GM12891 (cell line): ENCODE results near the gene MED28.

Experiments used
- POLR2A ChIP-seq: IDR thresholded peaks from 2 replicates; pipeline ENCODE4 v1.6.1; 2011; ENCODE audit warnings: low read depth, low read length, control low read depth
- POLR2AphosphoS5 ChIP-seq: IDR thresholded peaks from 2 replicates; pipeline ENCODE4 v1.6.1; 2011; ENCODE audit warnings: low read depth, low read length, control low read depth
- SPI1 ChIP-seq: IDR thresholded peaks from 2 replicates; pipeline ENCODE4 v1.6.1; 2011; ENCODE audit warnings: low read depth, low read length, control low read depth
- TAF1 ChIP-seq: IDR thresholded peaks from 2 replicates; pipeline ENCODE4 v1.6.1; 2011; ENCODE audit warnings: low read depth, low read length, control low read depth

DNA sequence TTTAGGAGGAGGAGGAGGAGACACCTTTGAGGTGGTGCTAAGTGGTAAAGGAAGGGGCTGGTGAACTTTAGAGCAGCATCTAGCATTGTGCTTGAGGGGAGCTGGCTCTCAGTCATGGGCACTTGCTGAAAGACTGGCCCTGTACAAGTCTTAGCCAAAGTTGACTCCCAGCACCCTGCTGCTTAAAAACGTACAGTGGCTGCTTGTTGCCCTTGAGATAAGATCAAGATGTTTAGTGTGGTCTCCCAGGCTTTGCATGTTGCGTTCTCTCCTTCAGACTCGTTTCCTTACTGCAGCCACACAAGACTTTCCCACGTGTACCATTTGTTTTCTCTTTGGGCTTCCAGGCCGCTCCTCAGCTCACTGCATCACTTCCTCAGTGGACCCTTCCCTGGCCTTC lies 1.8 kb downstream of the MED28 start:
- TF ChIP-seq POLR2AphosphoS5 (no peak), POLR2A (no peak), TAF1 (no peak), SPI1 (no peak)
